Caki2 (cell line): ENCODE measurements around the gene OR13C2. TPM values are rescaled to one million over a fixed set of nuclear protein-coding genes. Genes with fewer than 3 reads are reported as not detected.
"Not testable (repeated sequence)": the region's sequence is repeated elsewhere in the genome, so short reads cannot be mapped to it uniquely, and the experiment has no call there.

Experiments used
- DNase-seq: peaks from one replicate; pipeline ENCODE4 v3.0.0-alpha.2; 2015; ENCODE audit warnings: low read depth
- in situ Hi-C: cut with HindIII; loops from 2 replicates; pipeline ENCODE4 v1.10.0; 2016; ENCODE audit warnings: low sequenced_read_pairs, low pct_unique_long_range_greater_than_20kb, mixed read lengths
- total RNA-seq: library from RNA; depleted of rRNA; stranded (reverse); fragments of >200 nt; shearing (Covaris generic); gene quantifications from 2 replicates; pipeline ENCODE4 v1.2.3, GENCODE V29; 2014; ENCODE audit warnings: low replicate concordance; rRNA removed

The OR13C2 gene
- total RNA-seq, result not detected in 2 replicates

- DNase-seq, in situ Hi-C loops: not testable (repeated sequence)
These were observed at the start of gene OR13C2 for GRCh38 chr9:104605527-104605926. TSS of gene OR13C2 (minus strand) at chr9:104605627. CDS start at chr9:104605627, 0 bp downstream.

- no peak for DNase-seq
- in situ Hi-C loops, result no loop called here
These were observed 30.0 kb upstream of the OR13C2 start for GRCh38 chr9:104635456-104635855.

GRCh38 chr9:104633976-104634520 is 28.6 kb upstream of the OR13C2 start:
- no peak for DNase-seq
- in situ Hi-C loops, result no loop called here

GRCh38 chr9:104625964-104626363 is 20.5 kb upstream of the OR13C2 start:
- in situ Hi-C loops, DNase-seq: not testable (repeated sequence)

- in situ Hi-C loops, result no loop called here
- DNase-seq, result no peak
These were observed 12.7 kb upstream of the OR13C2 start, which contains the start of gene OR13C9 for GRCh38 chr9:104618104-104618503. TSS of gene OR13C9 (minus strand) at chr9:104618204. CDS start at chr9:104618204, 0 bp downstream.

GRCh38 chr9:104617418-104617817 is 12.0 kb upstream of the OR13C2 start:
- in situ Hi-C loops, result no loop called here
- no peak for DNase-seq

GRCh38 chr9:104611213-104611612 is 5.8 kb upstream of the OR13C2 start:
- no peak for DNase-seq
- in situ Hi-C loops, result no loop called here

- DNase-seq, result no peak
- in situ Hi-C loops, result no loop called here
These were observed 2.9 kb upstream of the OR13C2 start for GRCh38 chr9:104608336-104608735.

GRCh38 chr9:104606152-104606551 is 725 bp upstream of the OR13C2 start:
- in situ Hi-C loops, result no loop called here

GRCh38 chr9:104604801-104605200 is 626 bp downstream of the OR13C2 start:
- no peak for DNase-seq
- in situ Hi-C loops, result no loop called here

More at GRCh38 chr9:104606152-104606551, 725 bp upstream of the OR13C2 start:
- no peak for DNase-seq

GRCh38 chr9:104599313-104599712 is 6.1 kb downstream of the OR13C2 start, which contains the start of gene OR13C5:
TSS of gene OR13C5 (minus strand) at chr9:104599413. CDS start at chr9:104599413, 0 bp downstream.
- not testable (repeated sequence) for DNase-seq

GRCh38 chr9:104598749-104599148 is 6.7 kb downstream of the OR13C2 start:
- DNase-seq, in situ Hi-C loops: not testable (repeated sequence)

More at GRCh38 chr9:104599313-104599712, 6.1 kb downstream of the OR13C2 start, which contains the start of gene OR13C5:
- in situ Hi-C loops, result not testable (repeated sequence)

GRCh38 chr9:104589626-104590025 is 15.8 kb downstream of the OR13C2 start:
- no peak for DNase-seq
- in situ Hi-C loops, result no loop called here

GRCh38 chr9:104586496-104587180 is 18.8 kb downstream of the OR13C2 start:
- DNase-seq, result no peak
- in situ Hi-C loops, result no loop called here

GRCh38 chr9:104580562-104580961 is 24.9 kb downstream of the OR13C2 start:
- in situ Hi-C loops, result no loop called here

GRCh38 chr9:104577263-104577662 is 28.2 kb downstream of the OR13C2 start:
- no peak for DNase-seq

More at GRCh38 chr9:104580562-104580961, 24.9 kb downstream of the OR13C2 start:
- DNase-seq, result no peak

GRCh38 chr9:104575456-104575855 is 30.0 kb downstream of the OR13C2 start:
- in situ Hi-C loops, result no loop called here

More at GRCh38 chr9:104577263-104577662, 28.2 kb downstream of the OR13C2 start:
- in situ Hi-C loops, result no loop called here

GRCh38 chr9:104572612-104573011 is 32.8 kb downstream of the OR13C2 start:
- in situ Hi-C loops, result no loop called here
- DNase-seq, result no peak

More at GRCh38 chr9:104575456-104575855, 30.0 kb downstream of the OR13C2 start:
- DNase-seq, result no peak

- in situ Hi-C loops, result no loop called here
- DNase-seq, result no peak
These were observed 36.6 kb downstream of the OR13C2 start, which contains the start of gene OR13C8 for GRCh38 chr9:104568868-104569267. TSS of gene OR13C8 (plus strand) at chr9:104569168. CDS start at chr9:104569168, 0 bp downstream.
